ENCODE results near the gene CLK2. TPM values are rescaled to one million over a fixed set of nuclear protein-coding genes. Genes with fewer than 3 reads are reported as not detected.

Gene CLK2
- total and polyA plus RNA-seq, 9 of the 15 experiments (the other 6 are each of a cell fraction or from before 2014, with no cell fraction given) = 13.5 to 81.4 (median 39.6) TPM

GRCh38 chr1:155300553-155301329 is 27.4 kb upstream of the CLK2 start (continued):
- no peak for TF ChIP-seq CHD7 (IDR thresholded peaks at IDR 0.05; ENCODE audit: low read depth, low read length)
- no peak for TF ChIP-seq THRB (CRISPR knock-in tag; conservative IDR thresholded peaks at IDR 0.05)
- no peak for TF ChIP-seq ZNF140 (CRISPR knock-in tag; IDR thresholded peaks at IDR 0.05)
- no peak for TF ChIP-seq ZKSCAN3 (CRISPR knock-in tag; IDR thresholded peaks at IDR 0.05)
- 0 out of 4 replicates have a peak, but pooled peaks of 1 of the 2 experiments have one; percentile 17 for TF ChIP-seq FOXA3 (CRISPR knock-in tag; conservative IDR thresholded peaks at IDR 0.05 in 1 of 2, IDR thresholded peaks at IDR 0.05 in 1 of 2)
- TF ChIP-seq RFX1 (IDR thresholded peaks at IDR 0.05) = no peak
- no peak for TF ChIP-seq FOS (IDR thresholded peaks at IDR 0.05; ENCODE audit: extremely low read depth, insufficient read length)
- TF ChIP-seq PHF20 (IDR thresholded peaks at IDR 0.05; ENCODE audit: partially characterized antibody) = no peak
- peak; percentile 34; the same call in 1 of the 2 replicates for TF ChIP-seq RBFOX2 (IDR thresholded peaks at IDR 0.05; ENCODE audit: low read depth, low read length)
- TF ChIP-seq HOXB6 (CRISPR knock-in tag; IDR thresholded peaks at IDR 0.05; ENCODE audit: borderline replicate concordance) = no peak
- no peak for TF ChIP-seq ZNF311 (CRISPR knock-in tag; IDR thresholded peaks at IDR 0.05)
- TF ChIP-seq ILK (tag; IDR thresholded peaks at IDR 0.05; ENCODE audit: borderline replicate concordance, low read depth) = no peak
- TF ChIP-seq ZZZ3 (IDR thresholded peaks at IDR 0.05) = no peak
- no peak for TF ChIP-seq MAFK (IDR thresholded peaks at IDR 0.05; ENCODE audit: low read length)
- TF ChIP-seq KLF6 (CRISPR knock-in tag; IDR thresholded peaks at IDR 0.05; ENCODE audit: borderline replicate concordance) = no peak
- TF ChIP-seq POLR2A (conservative IDR thresholded peaks at IDR 0.05) = no peak; the same call in 1 of the 2 replicates
- no peak for TF ChIP-seq ELF1 (tag; IDR thresholded peaks at IDR 0.05)
